NCI-H1092 treated with DMSO at 0.1 percent for 48 hours (cell line): Measurements from ENCODE around the gene SERINC1.
A peak's percentile ranks its signal among the peaks of the same experiment; 100 is the strongest.
"Not testable (repeated sequence)": the region's sequence is repeated elsewhere in the genome, so short reads cannot be mapped to it uniquely, and the experiment has no call there.

ENCODE experiments used
- DNase-seq: peaks from one replicate; lab custom pipeline; 2025; lab: John Stamatoyannopoulos, UW

SERINC1 gene

GRCh38 chr6:122471107-122472021, at the start of gene SERINC1:
SERINC1 (minus strand) TSS chr6:122471807; CDS start chr6:122471737, 70 bp downstream.
- peak; percentile 89 for DNase-seq

GRCh38 chr6:122511193-122511924, 39.8 kb upstream of the SERINC1 start:
- DNase-seq: no peak

- DNase-seq: not testable (repeated sequence)
These were observed 33.6 kb upstream of the SERINC1 start for GRCh38 chr6:122505170-122505569.

- no peak for DNase-seq
These were observed 29.9 kb upstream of the SERINC1 start for GRCh38 chr6:122501475-122501874.

- no peak for DNase-seq
These were observed 24.0 kb upstream of the SERINC1 start for GRCh38 chr6:122495612-122496011.

GRCh38 chr6:122494665-122495272, 23.2 kb upstream of the SERINC1 start:
- DNase-seq: peak; percentile 36

- DNase-seq: peak; percentile 71
These were observed 20.4 kb upstream of the SERINC1 start for GRCh38 chr6:122491919-122492555.

- DNase-seq: no peak
These were observed 19.0 kb upstream of the SERINC1 start for GRCh38 chr6:122490607-122491006.

- DNase-seq: no peak
These were observed 13.2 kb upstream of the SERINC1 start for GRCh38 chr6:122484760-122485159.

- DNase-seq: no peak
These were observed 11.1 kb upstream of the SERINC1 start for GRCh38 chr6:122482750-122483080.

GRCh38 chr6:122476131-122476530, 4.5 kb upstream of the SERINC1 start:
- DNase-seq: no peak

- no peak for DNase-seq
These were observed 374 bp upstream of the SERINC1 start for GRCh38 chr6:122472022-122472340.

GRCh38 chr6:122461885-122462284, 9.7 kb downstream of the SERINC1 start:
- DNase-seq: no peak

- DNase-seq: not testable (repeated sequence)
These were observed 11.7 kb downstream of the SERINC1 start for GRCh38 chr6:122459865-122460416.

GRCh38 chr6:122459240-122459639, 12.4 kb downstream of the SERINC1 start:
- no peak for DNase-seq

GRCh38 chr6:122458087-122458486, 13.5 kb downstream of the SERINC1 start:
- DNase-seq: no peak

- DNase-seq: not testable (repeated sequence)
These were observed 16.5 kb downstream of the SERINC1 start for GRCh38 chr6:122455116-122455515.

- DNase-seq: no peak
These were observed 16.9 kb downstream of the SERINC1 start for GRCh38 chr6:122454673-122455072.

- DNase-seq: no peak
These were observed 19.1 kb downstream of the SERINC1 start for GRCh38 chr6:122452509-122452908.

GRCh38 chr6:122449069-122449468, 22.5 kb downstream of the SERINC1 start:
- no peak for DNase-seq

GRCh38 chr6:122445274-122445673, 26.3 kb downstream of the SERINC1 start:
- DNase-seq: no peak

GRCh38 chr6:122438975-122439374, 32.6 kb downstream of the SERINC1 start:
- DNase-seq: no peak
